Body of pancreas (tissue), 4 donors: Measurements from ENCODE around the gene TCF12. TPM values are rescaled to one million over a fixed set of nuclear protein-coding genes. Genes with fewer than 3 reads are reported as not detected.

Source experiments
- ATAC-seq: fragments of 150-250 bp; one replicate; pipeline ENCODE4 v1.9.1; 2016
- DNase-seq, 4 donors: peaks; one replicate each; pipeline ENCODE4 v3.0.0-alpha.2; 2019
- H3K27ac ChIP-seq, 4 donors: fragments of 200-600 bp; sonication (generic); 1 replicate in 3 of 4; 2 replicates in 1 of 4; pipeline versions ENCODE4 v1.5.1 to v1.6.1; 2016 to 2019; ENCODE audit warnings: mild to moderate bottlenecking in 1 of 4, mixed read lengths in 1 of 4, moderate library complexity in 1 of 4
- H3K27me3 ChIP-seq, 2 donors: fragments of 200-600 bp; sonication (generic); one replicate each; pipeline ENCODE4 v1.6.0; 2016; ENCODE audit warnings: mild to moderate bottlenecking in 1 of 2
- H3K36me3 ChIP-seq, 2 donors: fragments of 200-600 bp; sonication (generic); replicated peaks in 1 of 2; 2 replicates each; pipeline ENCODE4 v1.5.1; 2016; ENCODE audit warnings: low read depth in 2 of 2; ENCODE audit not compliant: insufficient read depth in 1 of 2
- H3K4me1 ChIP-seq: fragments of 200-600 bp; sonication (generic); one replicate; pipeline ENCODE4 v1.6.0; 2016
- H3K4me3 ChIP-seq, 2 donors: fragments of 200-600 bp; sonication (generic); 1 replicate in 1 of 2; 2 replicates in 1 of 2; pipeline ENCODE4 v1.5.1; 2016 to 2019
- H3K9me3 ChIP-seq, 3 donors: fragments of 200-600 bp; sonication (generic); 1 replicate in 2 of 3; 2 replicates in 1 of 3; pipeline ENCODE4 v1.5.1; 2016
- POLR2A ChIP-seq, 3 donors: fragments of 450-650 bp; IDR thresholded peaks; one replicate each; pipeline ENCODE4 v1.6.1; 2016; ENCODE audit warnings: antibody characterized with exemption in 3 of 3, mild to moderate bottlenecking in 2 of 3
- WGBS, 2 donors: methylation state at CpG; one replicate each; pipeline ENCODE4 v1.1.5; 2017; 5-methylcytosine and 5-hydroxymethylcytosine counted together
- intact Hi-C: fragments of 100-400 bp; cut with DNase I; formaldehyde crosslinking; loops from one replicate; pipeline ENCODE4 v1.15.1; 2023
- total RNA-seq, 2 donors: library from RNA; depleted of rRNA; stranded (reverse); fragments of >200 nt; gene quantifications; one replicate each; pipeline ENCODE4 v1.1.0, GENCODE V29; 2016
- TF ChIP-seq, protein P1 (sequence below), 7 experiments: fragments of 450-650 bp in 4 of 7; fragments of 200-600 bp in 3 of 7; sonication (generic) in 3 of 7; IDR thresholded peaks; one replicate each; pipeline ENCODE4 v1.5.1; 2016 to 2019; ENCODE audit warnings: antibody characterized with exemption in 7 of 7

TCF12 gene
- total RNA-seq, 2 donors from 2014 or later: 27.2 to 49.4 TPM

DNA sequence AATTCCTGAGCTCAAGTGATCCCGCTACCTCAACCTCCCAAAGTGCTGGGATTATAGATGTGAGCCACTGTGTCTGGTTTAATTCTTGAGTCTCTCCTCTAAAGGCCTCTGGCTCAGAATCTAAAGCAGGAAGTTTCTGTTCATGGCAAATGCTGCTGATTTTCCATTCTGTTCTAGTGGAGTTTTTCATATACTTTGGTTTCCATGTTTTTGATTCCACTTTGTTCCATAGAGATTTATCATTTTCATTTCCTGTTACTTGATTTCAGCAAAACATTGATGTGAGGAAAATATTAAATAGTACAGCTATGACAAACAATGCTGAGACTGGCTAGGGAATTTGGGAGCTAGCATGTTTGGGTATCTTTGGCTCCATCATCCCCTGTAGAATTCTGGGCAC is 205.6 kb downstream of the TCF12 start:
- no peaks in the 10 kb centered on the region for H3K27me3 ChIP-seq
- 100% methylated on average over 1 of the region's 1 CpG for WGBS, 2 donors
- no peaks in the 10 kb centered on the region for H3K36me3 ChIP-seq
- intact Hi-C loops: no loop called here
- DNase-seq (no peak), ATAC-seq (no peak)
- TF ChIP-seq, protein P1, sequence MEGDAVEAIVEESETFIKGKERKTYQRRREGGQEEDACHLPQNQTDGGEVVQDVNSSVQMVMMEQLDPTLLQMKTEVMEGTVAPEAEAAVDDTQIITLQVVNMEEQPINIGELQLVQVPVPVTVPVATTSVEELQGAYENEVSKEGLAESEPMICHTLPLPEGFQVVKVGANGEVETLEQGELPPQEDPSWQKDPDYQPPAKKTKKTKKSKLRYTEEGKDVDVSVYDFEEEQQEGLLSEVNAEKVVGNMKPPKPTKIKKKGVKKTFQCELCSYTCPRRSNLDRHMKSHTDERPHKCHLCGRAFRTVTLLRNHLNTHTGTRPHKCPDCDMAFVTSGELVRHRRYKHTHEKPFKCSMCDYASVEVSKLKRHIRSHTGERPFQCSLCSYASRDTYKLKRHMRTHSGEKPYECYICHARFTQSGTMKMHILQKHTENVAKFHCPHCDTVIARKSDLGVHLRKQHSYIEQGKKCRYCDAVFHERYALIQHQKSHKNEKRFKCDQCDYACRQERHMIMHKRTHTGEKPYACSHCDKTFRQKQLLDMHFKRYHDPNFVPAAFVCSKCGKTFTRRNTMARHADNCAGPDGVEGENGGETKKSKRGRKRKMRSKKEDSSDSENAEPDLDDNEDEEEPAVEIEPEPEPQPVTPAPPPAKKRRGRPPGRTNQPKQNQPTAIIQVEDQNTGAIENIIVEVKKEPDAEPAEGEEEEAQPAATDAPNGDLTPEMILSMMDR (IDR thresholded peaks at IDR 0.05): no peak
- no peak for TF ChIP-seq POLR2A (IDR thresholded peaks at IDR 0.05)
- H3K4me3 ChIP-seq: no peak overlapping the region
- no peaks in the 10 kb centered on the region for H3K4me1 ChIP-seq
- no peak overlapping the region for H3K27ac ChIP-seq
- no peaks in the 10 kb centered on the region for H3K9me3 ChIP-seq

DNA sequence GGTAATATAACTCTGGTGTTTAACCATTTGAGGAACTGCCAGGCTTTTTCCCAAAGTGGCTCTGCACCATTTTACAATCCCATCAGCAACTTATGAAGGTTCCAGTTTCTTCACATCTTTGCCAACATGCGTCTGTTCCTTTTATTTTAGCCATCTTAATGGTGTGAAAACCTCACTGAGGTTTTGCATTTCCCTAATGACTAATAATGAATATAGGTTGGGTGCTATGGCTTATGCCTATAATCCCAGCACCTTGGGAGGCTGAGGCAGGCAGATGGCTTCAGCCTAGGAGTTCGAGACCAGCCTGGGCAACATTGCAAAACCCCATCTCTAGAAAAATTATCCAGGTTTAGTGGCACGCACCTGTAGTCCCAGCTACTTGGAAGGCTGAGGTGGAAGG is 210.6 kb downstream of the TCF12 start:
- 89 to 91% methylated on average over 3 of the region's 3 CpGs for WGBS, 2 donors
- no peaks in the 10 kb centered on the region for H3K27me3 ChIP-seq
- H3K27ac ChIP-seq: no peak overlapping the region
- H3K4me1 ChIP-seq: peaks cover 9% of the 10 kb centered on the region
- no peak for TF ChIP-seq POLR2A (IDR thresholded peaks at IDR 0.05)
- no peak for ATAC-seq
- H3K9me3 ChIP-seq: no peaks in the 10 kb centered on the region
- H3K36me3 ChIP-seq: no peaks in the 10 kb centered on the region
- no peak for DNase-seq
- intact Hi-C loops: no loop called here
- no peak overlapping the region for H3K4me3 ChIP-seq

DNA sequence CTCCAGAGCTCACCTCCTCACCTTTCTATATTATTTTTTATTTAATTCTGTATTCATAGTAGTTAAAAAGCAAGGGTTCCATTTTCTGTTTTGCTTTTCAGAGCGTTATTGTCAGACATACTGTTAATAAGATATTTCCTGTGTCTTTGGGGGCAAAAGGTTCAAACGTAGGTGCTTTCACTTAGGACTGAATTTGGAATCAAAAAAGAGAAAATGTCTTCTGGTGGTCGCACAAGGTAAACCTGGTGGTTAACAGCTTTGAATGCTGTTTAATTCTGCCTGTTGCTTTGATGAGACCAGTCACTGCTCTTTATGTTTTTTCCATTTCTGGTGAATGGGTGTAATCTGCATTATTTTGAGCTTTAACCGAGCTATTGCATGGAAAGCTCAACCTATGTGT is 212.5 kb downstream of the TCF12 start:
- Histone ChIP-seq H3K4me1 (peaks cover 9% of the 10 kb centered on the region), H3K36me3 (no peaks in the 10 kb centered on the region), H3K4me3 (no peak overlapping the region), H3K27me3 (no peaks in the 10 kb centered on the region), H3K9me3 (no peaks in the 10 kb centered on the region), H3K27ac (no peak overlapping the region)
- intact Hi-C loops: no loop called here
- no peak for TF ChIP-seq POLR2A (IDR thresholded peaks at IDR 0.05)
- TF ChIP-seq, protein P1 (IDR thresholded peaks at IDR 0.05): no peak
- ATAC-seq: no peak
- no peak for DNase-seq
- 84 to 92% methylated on average over 4 of the region's 4 CpGs for WGBS, 2 donors

DNA sequence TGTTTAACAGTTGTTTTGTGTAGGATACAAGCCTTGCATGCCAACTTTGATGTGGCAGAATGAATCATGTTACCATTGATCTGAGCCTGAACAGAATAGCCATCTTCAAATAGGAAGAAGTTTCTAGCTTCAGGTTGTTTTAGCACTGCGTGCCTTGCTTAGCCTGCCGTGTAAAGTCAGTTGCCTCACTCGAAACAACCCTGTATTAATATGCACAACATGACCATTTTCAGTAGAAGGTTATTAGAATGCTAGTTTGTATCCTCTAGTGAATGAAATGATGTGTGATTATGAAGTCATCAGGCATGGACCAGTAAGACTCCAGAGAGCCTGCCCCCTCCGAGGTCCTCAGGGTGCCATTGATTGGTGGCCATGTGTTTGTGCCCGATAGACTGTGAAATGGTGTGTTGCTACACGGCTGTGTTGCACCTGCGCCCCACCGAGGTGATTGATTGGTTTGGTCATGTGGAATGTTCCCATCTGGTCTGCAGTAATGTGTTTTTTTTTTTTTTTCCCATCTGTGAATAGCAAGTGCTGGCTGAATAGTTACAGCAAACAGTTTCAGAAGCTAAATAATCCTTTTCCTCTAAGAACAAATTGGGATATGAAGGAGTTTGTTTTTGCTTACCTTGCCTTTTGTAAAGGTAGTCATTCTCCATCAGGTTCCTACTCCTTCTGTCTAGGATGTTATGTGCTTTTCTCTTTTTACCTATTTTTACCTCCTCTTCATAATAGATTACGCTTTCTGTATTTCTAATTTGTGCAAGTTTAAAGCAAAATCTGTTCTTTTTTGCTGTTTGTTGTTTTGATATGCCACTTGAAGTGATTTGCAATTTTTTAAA is 214.9 kb downstream of the TCF12 start:
- Histone ChIP-seq H3K4me3 (no peak overlapping the region), H3K27ac (peak overlapping the region in 1 of 4 donors; percentile 12), H3K27me3 (no peaks in the 10 kb centered on the region), H3K36me3 (no peaks in the 10 kb centered on the region), H3K9me3 (no peaks in the 10 kb centered on the region), H3K4me1 (peaks cover 11% of the 10 kb centered on the region)
- no peak for TF ChIP-seq POLR2A (IDR thresholded peaks at IDR 0.05)
- TF ChIP-seq, protein P1 (IDR thresholded peaks at IDR 0.05): no peak
- WGBS, 2 donors: 36 to 39% methylated on average over 9 of the region's 9 CpGs
- DNase-seq (peak; percentile 56 to 81 (median 72)), ATAC-seq (peak; percentile 74)
- intact Hi-C loops: no loop called here

DNA sequence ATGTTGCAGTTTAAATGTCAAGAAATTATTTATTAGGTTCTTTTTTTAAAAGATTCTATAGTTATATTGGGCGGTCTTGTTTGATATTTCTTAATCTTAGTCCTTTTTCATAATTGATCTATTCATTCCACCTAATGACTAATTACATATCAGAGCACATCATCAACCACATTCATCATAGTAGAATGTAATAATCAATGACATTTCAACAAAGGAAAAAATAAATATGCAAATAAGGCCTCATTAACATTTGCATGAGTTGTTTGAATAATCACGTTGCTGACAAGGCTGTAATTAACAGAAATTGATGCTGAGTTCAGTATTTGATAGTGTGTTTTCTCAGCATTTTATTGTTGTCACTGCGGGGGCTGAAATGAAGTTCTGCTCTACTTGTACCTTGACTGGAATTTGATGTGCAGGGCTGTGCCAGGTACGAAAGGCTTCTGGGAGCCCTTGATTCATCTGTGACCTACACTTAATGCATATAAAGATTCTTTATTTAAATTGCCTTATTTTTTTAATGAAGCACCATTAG is 215.7 kb downstream of the TCF12 start:
- H3K9me3 ChIP-seq: no peaks in the 10 kb centered on the region
- DNase-seq (no peak), ATAC-seq (no peak)
- intact Hi-C loops: no loop called here
- H3K27me3 ChIP-seq: no peaks in the 10 kb centered on the region
- peaks cover 14% of the 10 kb centered on the region for H3K4me1 ChIP-seq
- WGBS, 2 donors: 78 to 81% methylated on average over 4 of the region's 4 CpGs
- no peak for TF ChIP-seq POLR2A (IDR thresholded peaks at IDR 0.05)
- TF ChIP-seq, protein P1 (IDR thresholded peaks at IDR 0.05): no peak
- no peak overlapping the region for H3K27ac ChIP-seq
- H3K4me3 ChIP-seq: no peak overlapping the region
- no peaks in the 10 kb centered on the region for H3K36me3 ChIP-seq
